Neural cell (in vitro differentiated cells): ENCODE results near the gene NANP.

Experiments
- POLR2AphosphoS5 ChIP-seq: IDR thresholded peaks from 2 replicates; pipeline ENCODE4 v1.6.1; 2012
- TF ChIP-seq, protein P1 (sequence below): IDR thresholded peaks from 2 replicates; pipeline ENCODE4 v1.6.1; 2012; ENCODE audit warnings: borderline replicate concordance
- TF ChIP-seq, protein P2 (sequence below): fragments of 450-650 bp; IDR thresholded peaks from 2 replicates; pipeline ENCODE4 v1.5.1; 2014; ENCODE audit warnings: antibody characterized with exemption, mild to moderate bottlenecking, moderate library complexity; ENCODE audit not compliant: poor library complexity, severe bottlenecking

DNA sequence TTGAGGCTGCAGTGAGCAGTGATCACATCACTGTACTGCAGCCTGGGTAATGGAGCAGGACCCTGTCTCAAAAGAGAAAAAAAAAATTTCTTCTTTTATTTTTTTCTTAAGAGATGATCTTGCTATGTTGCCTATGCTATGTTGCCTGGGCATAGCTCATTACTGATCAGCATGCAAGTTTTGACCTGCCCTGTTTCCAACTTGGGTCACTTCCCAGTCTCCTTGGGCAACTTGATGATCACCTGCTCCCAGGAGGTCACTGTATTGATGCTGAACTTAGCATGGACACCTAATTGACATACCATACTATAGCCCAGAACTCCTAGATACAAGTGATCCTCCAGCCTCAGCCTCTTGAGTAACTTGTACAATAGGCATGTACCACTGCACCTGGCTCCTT, 30.7 kb upstream of the NANP start:
- TF ChIP-seq, protein P1, sequence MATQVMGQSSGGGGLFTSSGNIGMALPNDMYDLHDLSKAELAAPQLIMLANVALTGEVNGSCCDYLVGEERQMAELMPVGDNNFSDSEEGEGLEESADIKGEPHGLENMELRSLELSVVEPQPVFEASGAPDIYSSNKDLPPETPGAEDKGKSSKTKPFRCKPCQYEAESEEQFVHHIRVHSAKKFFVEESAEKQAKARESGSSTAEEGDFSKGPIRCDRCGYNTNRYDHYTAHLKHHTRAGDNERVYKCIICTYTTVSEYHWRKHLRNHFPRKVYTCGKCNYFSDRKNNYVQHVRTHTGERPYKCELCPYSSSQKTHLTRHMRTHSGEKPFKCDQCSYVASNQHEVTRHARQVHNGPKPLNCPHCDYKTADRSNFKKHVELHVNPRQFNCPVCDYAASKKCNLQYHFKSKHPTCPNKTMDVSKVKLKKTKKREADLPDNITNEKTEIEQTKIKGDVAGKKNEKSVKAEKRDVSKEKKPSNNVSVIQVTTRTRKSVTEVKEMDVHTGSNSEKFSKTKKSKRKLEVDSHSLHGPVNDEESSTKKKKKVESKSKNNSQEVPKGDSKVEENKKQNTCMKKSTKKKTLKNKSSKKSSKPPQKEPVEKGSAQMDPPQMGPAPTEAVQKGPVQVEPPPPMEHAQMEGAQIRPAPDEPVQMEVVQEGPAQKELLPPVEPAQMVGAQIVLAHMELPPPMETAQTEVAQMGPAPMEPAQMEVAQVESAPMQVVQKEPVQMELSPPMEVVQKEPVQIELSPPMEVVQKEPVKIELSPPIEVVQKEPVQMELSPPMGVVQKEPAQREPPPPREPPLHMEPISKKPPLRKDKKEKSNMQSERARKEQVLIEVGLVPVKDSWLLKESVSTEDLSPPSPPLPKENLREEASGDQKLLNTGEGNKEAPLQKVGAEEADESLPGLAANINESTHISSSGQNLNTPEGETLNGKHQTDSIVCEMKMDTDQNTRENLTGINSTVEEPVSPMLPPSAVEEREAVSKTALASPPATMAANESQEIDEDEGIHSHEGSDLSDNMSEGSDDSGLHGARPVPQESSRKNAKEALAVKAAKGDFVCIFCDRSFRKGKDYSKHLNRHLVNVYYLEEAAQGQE = no peak
- TF ChIP-seq, protein P2, sequence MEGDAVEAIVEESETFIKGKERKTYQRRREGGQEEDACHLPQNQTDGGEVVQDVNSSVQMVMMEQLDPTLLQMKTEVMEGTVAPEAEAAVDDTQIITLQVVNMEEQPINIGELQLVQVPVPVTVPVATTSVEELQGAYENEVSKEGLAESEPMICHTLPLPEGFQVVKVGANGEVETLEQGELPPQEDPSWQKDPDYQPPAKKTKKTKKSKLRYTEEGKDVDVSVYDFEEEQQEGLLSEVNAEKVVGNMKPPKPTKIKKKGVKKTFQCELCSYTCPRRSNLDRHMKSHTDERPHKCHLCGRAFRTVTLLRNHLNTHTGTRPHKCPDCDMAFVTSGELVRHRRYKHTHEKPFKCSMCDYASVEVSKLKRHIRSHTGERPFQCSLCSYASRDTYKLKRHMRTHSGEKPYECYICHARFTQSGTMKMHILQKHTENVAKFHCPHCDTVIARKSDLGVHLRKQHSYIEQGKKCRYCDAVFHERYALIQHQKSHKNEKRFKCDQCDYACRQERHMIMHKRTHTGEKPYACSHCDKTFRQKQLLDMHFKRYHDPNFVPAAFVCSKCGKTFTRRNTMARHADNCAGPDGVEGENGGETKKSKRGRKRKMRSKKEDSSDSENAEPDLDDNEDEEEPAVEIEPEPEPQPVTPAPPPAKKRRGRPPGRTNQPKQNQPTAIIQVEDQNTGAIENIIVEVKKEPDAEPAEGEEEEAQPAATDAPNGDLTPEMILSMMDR = no peak
- no peak for TF ChIP-seq POLR2AphosphoS5
